ENCODE results near the gene SPATA31D3.
"Not testable (repeated sequence)": the region's sequence is repeated elsewhere in the genome, so short reads cannot be mapped to it uniquely, and the experiment has no call there.

The SPATA31D3 gene

DNA sequence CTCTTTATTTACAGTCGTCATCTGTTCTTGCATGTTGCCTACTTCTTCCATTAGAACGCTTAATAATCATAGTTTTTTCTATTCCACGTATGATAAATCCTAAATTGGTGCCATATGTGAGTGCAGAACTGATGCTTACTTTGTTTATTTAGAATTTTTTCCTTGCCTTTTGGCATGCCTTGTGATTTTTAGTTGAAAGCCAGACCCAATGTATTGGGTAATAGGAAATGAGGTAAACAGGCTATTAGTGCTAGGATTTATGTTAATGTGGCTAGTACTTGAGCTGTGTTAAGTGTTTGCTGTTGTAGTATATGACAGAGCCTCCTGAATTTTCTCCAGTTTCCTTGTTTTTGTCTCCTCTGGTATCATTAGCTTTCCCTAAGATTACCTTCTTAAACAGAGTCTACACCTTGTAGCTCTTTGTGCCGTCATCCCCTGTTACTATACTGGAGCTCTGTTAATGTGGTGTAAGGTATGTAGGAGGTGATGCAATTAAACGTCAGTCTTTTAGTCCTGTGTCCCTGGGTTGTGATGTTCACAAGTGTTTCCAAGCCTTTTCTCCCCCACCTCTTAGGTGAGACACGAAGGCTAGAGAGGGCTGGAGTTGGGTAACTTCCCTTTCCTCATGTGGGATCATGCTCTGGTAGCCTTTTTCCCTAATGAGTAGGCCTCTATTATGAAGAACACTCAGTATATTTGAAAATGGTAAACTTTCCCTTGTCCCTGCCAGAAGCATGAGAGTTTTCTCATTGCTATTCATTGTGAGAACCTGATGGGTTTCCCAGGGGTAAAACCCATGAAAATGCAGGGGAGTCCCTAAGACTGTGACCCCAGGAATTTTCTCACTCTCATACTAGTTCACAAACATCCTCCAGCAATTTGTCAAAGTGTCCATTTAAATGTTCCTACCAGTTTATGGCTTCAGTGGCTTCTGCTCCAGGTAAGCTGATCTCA, 21.2 kb downstream of the SPATA31D3 start:
- peaks cover 6 to 14% of the 10 kb centered on the region in 2 donors for H3K9me3 Mint-ChIP-seq
- no peaks in the 10 kb centered on the region for H3K4me1 Mint-ChIP-seq
- DNase-seq (no peak), ATAC-seq (no peak)
- H3K4me3 Mint-ChIP-seq, result no peak overlapping the region
- no peaks in the 10 kb centered on the region for H3K27me3 Mint-ChIP-seq
- no peak overlapping the region for H3K27ac Mint-ChIP-seq

DNA sequence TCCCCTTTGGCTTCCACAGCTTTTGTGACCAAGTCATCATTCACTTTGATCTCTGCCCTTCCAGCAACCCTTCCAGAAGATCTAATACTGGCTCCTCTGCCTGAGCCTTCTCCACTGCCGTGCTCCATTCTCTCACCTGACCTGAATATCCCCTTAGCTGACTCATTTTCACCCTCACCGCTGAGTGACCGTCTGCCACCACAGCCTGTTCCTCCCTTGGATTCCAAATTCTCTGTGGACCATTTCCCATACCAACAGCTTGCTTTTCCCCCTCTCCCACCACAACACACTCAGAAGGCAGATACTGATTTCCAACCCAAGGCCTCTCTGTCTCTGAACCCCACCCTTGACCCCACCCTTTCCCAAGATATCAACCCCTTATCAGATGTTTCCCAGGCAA, 24.7 kb downstream of the SPATA31D3 start:
- Mint-ChIP-seq H3K27ac (no peak overlapping the region), H3K4me1 (no peaks in the 10 kb centered on the region), H3K9me3 (peaks cover 6 to 27% of the 10 kb centered on the region in 2 donors), H3K4me3 (no peak overlapping the region), H3K27me3 (no peaks in the 10 kb centered on the region)
- DNase-seq (no peak), ATAC-seq (no peak)

DNA sequence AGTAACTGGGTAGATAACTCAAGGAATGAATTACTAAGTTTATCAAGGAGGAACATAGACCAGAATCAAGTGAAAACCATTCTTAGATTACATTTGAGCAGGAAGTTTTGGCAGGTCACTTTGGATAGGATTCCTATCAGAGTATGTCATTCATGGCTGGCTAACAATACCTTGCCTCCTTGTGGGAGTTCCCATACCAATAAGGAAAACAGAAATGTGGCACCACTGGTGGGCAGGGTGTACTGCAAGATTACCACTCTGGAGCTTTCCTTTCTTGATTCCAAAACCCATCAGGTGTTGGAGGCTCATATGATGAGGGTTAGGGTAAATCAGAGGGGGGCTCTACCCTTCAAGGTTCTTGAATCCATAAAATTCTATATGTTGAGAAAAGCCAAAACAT, 26.7 kb downstream of the SPATA31D3 start:
- no peaks in the 10 kb centered on the region for H3K4me1 Mint-ChIP-seq
- H3K27me3 Mint-ChIP-seq, result no peaks in the 10 kb centered on the region
- ATAC-seq (no peak), DNase-seq (no peak)
- H3K4me3 Mint-ChIP-seq, result no peak overlapping the region
- no peak overlapping the region for H3K27ac Mint-ChIP-seq
- H3K9me3 Mint-ChIP-seq, result peaks cover 0 to 27% of the 10 kb centered on the region in 2 donors

DNA sequence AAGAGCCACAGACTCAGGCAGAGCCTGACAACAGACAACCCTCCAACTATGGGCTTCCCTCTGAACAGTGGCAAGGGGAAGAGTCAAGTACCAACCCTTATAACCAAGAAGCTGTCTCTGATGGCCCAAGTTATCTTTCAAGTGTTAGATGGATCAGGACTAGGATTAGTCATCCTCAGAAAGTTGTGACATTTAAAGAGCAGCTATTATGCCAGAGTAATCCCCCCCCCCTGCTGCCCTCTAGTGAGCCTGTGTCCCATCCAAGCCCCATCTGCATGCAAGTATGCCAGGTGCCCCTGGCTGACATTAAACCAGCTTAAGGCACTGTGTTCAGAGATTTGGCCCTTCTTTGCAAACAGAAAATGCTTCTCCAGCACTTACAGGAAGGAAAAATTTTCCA, 28.4 kb downstream of the SPATA31D3 start:
- no peak for ATAC-seq
- Mint-ChIP-seq H3K27me3 (no peaks in the 10 kb centered on the region), H3K4me1 (no peaks in the 10 kb centered on the region)

DNA sequence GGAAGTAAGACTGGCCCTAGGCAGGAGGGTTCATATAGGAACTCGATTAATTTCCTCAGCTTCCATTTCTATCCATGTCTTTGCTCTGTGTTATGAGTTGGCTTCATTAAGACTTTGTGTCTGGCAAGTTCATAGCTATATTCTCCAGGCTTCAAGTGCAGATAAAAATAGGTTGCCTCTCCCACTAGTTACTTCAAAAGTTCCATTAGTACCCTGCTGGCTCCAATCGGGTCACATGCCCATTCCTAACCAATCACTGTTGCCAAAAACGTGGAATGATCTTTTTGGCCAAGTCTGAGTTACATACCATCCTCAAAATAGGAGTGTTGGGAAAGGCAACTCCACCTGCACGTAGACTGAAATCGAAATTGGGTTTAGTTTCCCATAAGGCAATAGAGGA, 31.5 kb downstream of the SPATA31D3 start:
- DNase-seq, result no peak
- no peak for ATAC-seq
- no peak overlapping the region for H3K4me3 Mint-ChIP-seq
- H3K4me1 Mint-ChIP-seq, result no peaks in the 10 kb centered on the region
- peaks cover 5 to 13% of the 10 kb centered on the region in 2 donors for H3K9me3 Mint-ChIP-seq
- no peaks in the 10 kb centered on the region for H3K27me3 Mint-ChIP-seq
- no peak overlapping the region for H3K27ac Mint-ChIP-seq

More for the DNA sequence above, 28.4 kb downstream of the SPATA31D3 start:
- no peak for DNase-seq
- H3K27ac Mint-ChIP-seq, result no peak overlapping the region
- peaks cover 0 to 27% of the 10 kb centered on the region in 2 donors for H3K9me3 Mint-ChIP-seq
- no peak overlapping the region for H3K4me3 Mint-ChIP-seq

DNA sequence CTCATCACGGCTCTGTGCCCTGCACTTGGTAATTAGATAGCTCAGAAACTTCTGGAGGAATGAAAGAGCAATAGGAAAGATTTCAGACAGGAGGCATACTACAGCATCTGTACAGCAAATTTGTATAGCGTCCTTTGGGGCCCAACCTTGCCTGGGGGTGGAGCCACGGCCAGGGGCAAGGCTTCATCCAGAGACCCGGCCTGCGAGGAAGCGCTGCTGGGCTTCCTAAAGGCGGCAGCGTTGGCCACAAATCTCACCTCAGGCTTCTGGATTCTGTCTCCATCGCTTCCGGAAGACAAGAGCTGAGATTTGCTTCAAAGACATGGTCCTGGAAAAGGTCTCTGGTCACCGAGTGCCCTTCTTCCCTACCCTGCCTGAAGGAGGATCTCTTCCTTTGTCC, 33.1 kb downstream of the SPATA31D3 start:
- ATAC-seq, result no peak
- Mint-ChIP-seq H3K4me3 (no peak overlapping the region), H3K4me1 (no peaks in the 10 kb centered on the region), H3K27me3 (no peaks in the 10 kb centered on the region), H3K27ac (no peak overlapping the region), H3K9me3 (peaks cover 2 to 5% of the 10 kb centered on the region in 2 donors)
- no peak for DNase-seq

DNA sequence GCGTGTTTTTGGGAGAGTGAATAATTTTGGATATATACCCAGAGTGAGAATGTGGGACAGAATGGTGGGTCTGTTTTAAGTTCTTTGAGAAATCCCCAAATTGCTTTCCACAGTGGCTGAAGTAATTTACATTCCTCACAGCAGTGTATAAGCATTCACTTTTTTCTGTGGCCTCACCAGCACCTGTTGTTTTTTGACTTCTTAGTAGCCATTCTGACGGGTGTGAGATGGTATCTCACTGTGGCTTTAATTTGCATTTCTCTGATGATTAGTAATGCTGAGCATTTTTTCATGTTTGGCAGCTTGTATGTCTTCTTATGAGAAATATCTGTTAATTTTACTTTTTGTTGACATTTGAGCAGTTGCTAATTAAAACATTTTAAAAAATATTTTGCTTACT, 35.9 kb downstream of the SPATA31D3 start:
- no peak for ATAC-seq
- Mint-ChIP-seq H3K4me1 (no peaks in the 10 kb centered on the region), H3K9me3 (peaks cover 0 to 5% of the 10 kb centered on the region in 2 donors), H3K27me3 (no peaks in the 10 kb centered on the region), H3K27ac (no peak overlapping the region), H3K4me3 (no peak overlapping the region)
- no peak for DNase-seq

DNA sequence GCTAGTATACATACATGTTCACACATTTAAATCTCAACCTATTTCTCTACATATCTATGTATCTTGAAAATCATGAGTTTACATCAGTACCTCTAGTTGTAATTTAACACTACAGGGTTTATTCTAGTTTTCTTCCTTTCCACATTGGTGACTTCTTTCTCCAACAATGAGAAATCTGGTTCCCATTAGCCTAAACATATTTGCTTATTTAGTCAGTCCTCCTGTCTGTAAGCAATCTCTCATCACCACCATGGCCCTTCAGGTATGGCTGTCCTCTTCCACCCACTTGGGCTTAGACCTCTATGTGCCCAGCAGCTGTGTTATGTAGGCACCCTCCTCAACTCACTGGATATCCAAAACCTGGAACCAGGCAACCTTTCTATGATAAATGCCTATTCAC, 37.3 kb downstream of the SPATA31D3 start:
- H3K4me1 Mint-ChIP-seq, result no peaks in the 10 kb centered on the region
- ATAC-seq, result no peak

DNA sequence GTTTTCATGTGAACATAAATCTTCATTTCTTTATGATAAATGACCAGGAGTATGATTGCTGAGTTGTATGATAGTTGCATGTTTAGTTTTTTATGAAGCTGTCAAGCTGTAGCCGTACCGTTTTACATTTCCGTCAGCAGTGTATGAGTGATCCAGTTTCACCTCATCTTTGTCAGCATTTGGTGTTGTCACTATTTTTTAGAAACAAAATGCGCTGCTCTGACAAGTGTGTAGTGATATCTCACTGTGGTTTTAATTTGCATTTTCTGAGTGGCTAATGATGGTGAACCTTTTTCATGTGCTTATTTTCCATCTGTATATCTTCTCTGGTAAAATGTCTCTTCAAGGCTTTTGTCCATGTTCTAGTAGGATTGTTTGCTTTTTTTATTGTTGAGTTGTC, 38.6 kb downstream of the SPATA31D3 start:
- H3K27me3 Mint-ChIP-seq, result no peaks in the 10 kb centered on the region
- ATAC-seq (no peak), DNase-seq (no peak)
- H3K4me1 Mint-ChIP-seq, result no peaks in the 10 kb centered on the region
- H3K27ac Mint-ChIP-seq, result no peak overlapping the region
- peaks cover 0 to 5% of the 10 kb centered on the region in 2 donors for H3K9me3 Mint-ChIP-seq
- H3K4me3 Mint-ChIP-seq, result no peak overlapping the region

More for the DNA sequence above, 37.3 kb downstream of the SPATA31D3 start:
- Mint-ChIP-seq H3K27me3 (no peaks in the 10 kb centered on the region), H3K27ac (no peak overlapping the region), H3K4me3 (no peak overlapping the region), H3K9me3 (peaks cover 0 to 5% of the 10 kb centered on the region in 2 donors)
- DNase-seq, result no peak

DNA sequence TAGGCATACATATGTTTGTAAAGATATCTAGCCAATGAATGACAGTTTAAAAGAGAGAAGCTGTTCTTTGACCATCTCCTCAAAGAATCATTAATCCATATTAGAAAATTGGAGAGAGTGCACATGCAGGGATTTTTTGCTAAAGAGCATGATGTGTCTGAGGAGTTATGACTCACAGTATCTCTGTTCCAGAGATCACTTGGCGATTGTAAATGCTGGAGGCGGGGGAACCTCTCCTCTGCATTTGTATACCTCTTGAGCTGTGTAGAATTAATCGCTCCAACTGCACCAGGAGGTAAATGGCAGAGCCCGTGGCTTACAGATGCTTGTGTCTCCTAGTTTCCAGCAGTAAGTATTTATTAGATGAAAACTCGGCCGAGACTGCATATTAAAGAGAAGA, 41.6 kb downstream of the SPATA31D3 start:
- no peak for DNase-seq
- Mint-ChIP-seq H3K4me1 (no peaks in the 10 kb centered on the region), H3K27me3 (no peaks in the 10 kb centered on the region), H3K4me3 (no peak overlapping the region), H3K27ac (no peak overlapping the region), H3K9me3 (no peaks in the 10 kb centered on the region)
- ATAC-seq, result no peak

DNA sequence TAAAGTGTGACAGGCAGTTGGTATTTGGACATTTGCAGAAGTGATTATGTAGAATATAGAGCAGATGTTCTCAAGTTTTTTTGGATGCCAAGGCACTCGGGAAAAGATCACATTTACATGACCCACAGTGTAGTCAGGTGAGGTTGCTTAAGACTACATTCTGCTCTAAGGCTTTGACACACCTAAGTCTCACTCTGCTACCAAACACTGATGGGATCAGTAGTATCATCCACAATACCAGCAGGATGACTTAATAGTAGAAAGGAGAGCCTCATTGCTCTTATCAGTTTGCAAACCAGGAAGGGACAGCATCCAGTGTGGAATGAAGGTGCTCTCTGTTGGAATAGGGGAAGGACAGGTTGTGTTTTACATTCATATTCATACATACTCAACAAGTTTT, 42.8 kb downstream of the SPATA31D3 start:
- H3K4me1 Mint-ChIP-seq, result no peaks in the 10 kb centered on the region
- no peak overlapping the region for H3K27ac Mint-ChIP-seq
- no peak overlapping the region for H3K4me3 Mint-ChIP-seq
- peaks cover 5% of the 10 kb centered on the region for H3K27me3 Mint-ChIP-seq
- DNase-seq (no peak), ATAC-seq (no peak)
- H3K9me3 Mint-ChIP-seq, result peaks cover 0 to 5% of the 10 kb centered on the region in 2 donors

DNA sequence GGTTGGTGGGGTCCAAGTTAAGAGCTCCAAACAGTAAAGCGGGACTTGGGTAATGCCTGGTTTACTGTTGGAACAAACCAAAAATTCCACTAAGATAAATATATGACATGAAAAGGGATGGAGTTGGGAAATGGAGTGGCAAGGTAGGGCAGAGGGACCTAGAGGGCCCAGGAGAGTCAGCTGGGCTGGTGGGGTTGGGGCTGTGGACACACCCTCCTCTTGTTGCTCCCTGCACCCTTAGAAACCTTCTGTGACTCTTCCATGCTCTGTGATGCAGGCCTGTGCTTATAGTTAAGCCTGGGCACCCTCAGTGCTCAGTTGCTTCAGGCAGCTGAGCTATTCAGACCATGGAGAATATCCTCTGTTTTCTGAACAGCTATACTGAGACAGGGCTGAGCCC, 45.2 kb downstream of the SPATA31D3 start, which contains the start of gene SPATA31D1:
Gene SPATA31D1, plus strand, starts transcription at position 301 of the 400 bp plus-strand sequence. Its CDS starts 47 bp downstream, at position 348.
- ATAC-seq, DNase-seq, H3K4me1 Mint-ChIP-seq, H3K27ac Mint-ChIP-seq, H3K27me3 Mint-ChIP-seq, H3K4me3 Mint-ChIP-seq: not testable (repeated sequence)
- peaks cover 0 to 14% of the 10 kb centered on the region in 2 donors for H3K9me3 Mint-ChIP-seq

DNA sequence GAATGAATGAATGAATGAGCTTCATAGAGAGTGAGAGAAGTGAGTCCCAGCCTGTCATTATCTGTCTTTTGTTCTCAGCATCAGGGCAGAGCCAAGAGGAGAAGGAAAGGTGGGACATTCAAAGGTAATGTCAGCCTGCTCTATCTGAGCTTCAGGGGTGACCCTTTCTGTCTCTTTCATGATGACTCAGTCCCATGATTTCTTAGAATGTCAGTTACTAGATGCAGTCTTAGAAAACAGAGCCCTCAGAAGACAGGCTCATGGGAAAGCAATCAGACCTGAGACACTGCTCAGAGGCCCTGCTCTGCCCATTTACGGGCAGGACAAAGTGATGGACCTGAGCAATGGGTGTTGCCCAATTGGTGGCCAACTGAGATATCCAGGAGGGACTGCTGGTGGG, 46.4 kb downstream of the SPATA31D3 start:
- Mint-ChIP-seq H3K27me3 (peaks cover 9% of the 10 kb centered on the region), H3K4me3 (no peak overlapping the region), H3K4me1 (no peaks in the 10 kb centered on the region), H3K27ac (no peak overlapping the region), H3K9me3 (peaks cover 0 to 22% of the 10 kb centered on the region in 2 donors)
- ATAC-seq (no peak), DNase-seq (no peak)

DNA sequence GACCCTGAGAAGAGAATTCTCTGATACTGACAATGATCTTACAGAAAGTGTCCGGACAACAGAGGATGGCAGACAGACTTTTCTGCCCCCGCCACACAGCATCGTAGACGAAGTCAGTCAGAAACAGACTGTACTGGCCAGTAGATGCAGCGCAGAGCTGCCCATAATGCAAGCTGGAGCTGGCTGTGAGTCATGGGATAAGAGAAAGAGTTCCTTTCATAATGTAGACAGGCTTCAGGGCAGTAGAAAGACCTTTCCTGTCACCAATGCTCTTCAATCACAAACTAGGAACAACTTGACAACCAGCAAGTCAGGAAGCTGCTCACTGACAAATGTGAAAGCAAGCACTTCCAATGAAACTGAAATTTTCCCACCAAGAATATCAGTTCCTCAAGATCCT, 50.4 kb downstream of the SPATA31D3 start:
- H3K4me1 Mint-ChIP-seq, result no peaks in the 10 kb centered on the region
- peaks cover 7 to 22% of the 10 kb centered on the region in 2 donors for H3K9me3 Mint-ChIP-seq
- no peak overlapping the region for H3K27ac Mint-ChIP-seq
- no peak overlapping the region for H3K4me3 Mint-ChIP-seq
- no peak for DNase-seq
- no peak for ATAC-seq
- peaks cover 9% of the 10 kb centered on the region for H3K27me3 Mint-ChIP-seq
